HG02981 (cell line): Measurements from ENCODE around the gene DNMT3L.
"Not testable (repeated sequence)": the region's sequence is repeated elsewhere in the genome, so short reads cannot be mapped to it uniquely, and the experiment has no call there.

Experiments
- ATAC-seq: cut with Tn5 transposase; IDR thresholded peaks from one replicate; pipeline ENCODE4 v1.9.1; 2021; ENCODE audit warnings: mild to moderate bottlenecking, moderate library complexity; ENCODE audit not compliant: unreplicated experiment

DNMT3L gene

GRCh38 chr21:44202590-44203299 lies 59.0 kb downstream of the DNMT3L start:
- not testable (repeated sequence) for ATAC-seq

GRCh38 chr21:44199997-44200396 lies 61.7 kb downstream of the DNMT3L start:
- not testable (repeated sequence) for ATAC-seq

- no peak for ATAC-seq
Measured at GRCh38 chr21:44199448-44199847, 62.2 kb downstream of the DNMT3L start.

GRCh38 chr21:44197156-44197516 lies 64.6 kb downstream of the DNMT3L start:
- ATAC-seq = not testable (repeated sequence)
